Measurements from ENCODE around the gene SETD7. TPM values are rescaled to one million over a fixed set of nuclear protein-coding genes. Genes with fewer than 3 reads are reported as not detected.
A peak's percentile ranks its signal among the peaks of the same experiment; 100 is the strongest.

The SETD7 gene
- total RNA-seq, 1 donor, result 99.5 TPM

GRCh38 chr4:139501927-139502899 is 53.8 kb downstream of the SETD7 start:
- peaks cover 15% of the 10 kb centered on the region for H3K4me1 ChIP-seq (ENCODE audit: insufficient read depth, low read length)
- H3K4me2 ChIP-seq (ENCODE audit: insufficient read depth, low read length), result peak overlapping the region; percentile 48
- TF ChIP-seq CTCF (IDR thresholded peaks at IDR 0.05; ENCODE audit: extremely low read depth, low read depth, low read length), result no peak
- no peaks in the 10 kb centered on the region for H3K79me2 ChIP-seq (ENCODE audit: insufficient read depth, low read length)
- no peaks in the 10 kb centered on the region for H4K20me1 ChIP-seq (ENCODE audit: insufficient read depth, low read length)
- H3K27me3 ChIP-seq (ENCODE audit: insufficient read depth, low read length), result no peaks in the 10 kb centered on the region
- no peak overlapping the region for H3K4me3 ChIP-seq (ENCODE audit: insufficient read depth, low read length)
- no peak for DNase-seq (ENCODE audit: insufficient read length, low spot score, missing footprints)
- H3K36me3 ChIP-seq (ENCODE audit: insufficient read depth, low read length), result peaks cover 15% of the 10 kb centered on the region
- H2AFZ ChIP-seq (ENCODE audit: low read length), result no peak overlapping the region
- no peak overlapping the region for H3K27ac ChIP-seq (ENCODE audit: low read depth, low read length)
- H3K9me3 ChIP-seq (ENCODE audit: low read depth, low read length), result no peaks in the 10 kb centered on the region

- no peak for DNase-seq (ENCODE audit: insufficient read length, low spot score, missing footprints)
- H3K79me2 ChIP-seq (ENCODE audit: insufficient read depth, low read length), result no peaks in the 10 kb centered on the region
- TF ChIP-seq CTCF (IDR thresholded peaks at IDR 0.05; ENCODE audit: extremely low read depth, low read depth, low read length), result no peak
- no peak overlapping the region for H2AFZ ChIP-seq (ENCODE audit: low read length)
- H3K4me3 ChIP-seq (ENCODE audit: insufficient read depth, low read length), result no peak overlapping the region
- H3K36me3 ChIP-seq (ENCODE audit: insufficient read depth, low read length), result peaks cover 8% of the 10 kb centered on the region
- no peak overlapping the region for H3K4me2 ChIP-seq (ENCODE audit: insufficient read depth, low read length)
- no peaks in the 10 kb centered on the region for H4K20me1 ChIP-seq (ENCODE audit: insufficient read depth, low read length)
- H3K4me1 ChIP-seq (ENCODE audit: insufficient read depth, low read length), result peaks cover 15% of the 10 kb centered on the region
- H3K9me3 ChIP-seq (ENCODE audit: low read depth, low read length), result no peaks in the 10 kb centered on the region
- H3K27ac ChIP-seq (ENCODE audit: low read depth, low read length), result no peak overlapping the region
- H3K27me3 ChIP-seq (ENCODE audit: insufficient read depth, low read length), result no peaks in the 10 kb centered on the region
Observed at GRCh38 chr4:139501527-139501926, 54.5 kb downstream of the SETD7 start.

- H3K79me2 ChIP-seq (ENCODE audit: insufficient read depth, low read length), result no peaks in the 10 kb centered on the region
- H4K20me1 ChIP-seq (ENCODE audit: insufficient read depth, low read length), result no peaks in the 10 kb centered on the region
- no peak overlapping the region for H3K27ac ChIP-seq (ENCODE audit: low read depth, low read length)
- peaks cover 15% of the 10 kb centered on the region for H3K4me1 ChIP-seq (ENCODE audit: insufficient read depth, low read length)
- peaks cover 5% of the 10 kb centered on the region for H3K36me3 ChIP-seq (ENCODE audit: insufficient read depth, low read length)
- no peak overlapping the region for H3K4me2 ChIP-seq (ENCODE audit: insufficient read depth, low read length)
- H2AFZ ChIP-seq (ENCODE audit: low read length), result no peak overlapping the region
- DNase-seq (ENCODE audit: insufficient read length, low spot score, missing footprints), result no peak
- H3K9me3 ChIP-seq (ENCODE audit: low read depth, low read length), result no peaks in the 10 kb centered on the region
- H3K27me3 ChIP-seq (ENCODE audit: insufficient read depth, low read length), result no peaks in the 10 kb centered on the region
- no peak for TF ChIP-seq CTCF (IDR thresholded peaks at IDR 0.05; ENCODE audit: extremely low read depth, low read depth, low read length)
- no peak overlapping the region for H3K4me3 ChIP-seq (ENCODE audit: insufficient read depth, low read length)
Observed at GRCh38 chr4:139501117-139501516, 54.9 kb downstream of the SETD7 start.

GRCh38 chr4:139499186-139499585 is 56.8 kb downstream of the SETD7 start:
- no peak for TF ChIP-seq CTCF (IDR thresholded peaks at IDR 0.05; ENCODE audit: extremely low read depth, low read depth, low read length)

More at GRCh38 chr4:139499186-139499585, 56.8 kb downstream of the SETD7 start:
- Histone ChIP-seq H3K79me2 (ENCODE audit: insufficient read depth, low read length) (no peaks in the 10 kb centered on the region), H3K4me2 (ENCODE audit: insufficient read depth, low read length) (no peak overlapping the region), H4K20me1 (ENCODE audit: insufficient read depth, low read length) (no peaks in the 10 kb centered on the region), H3K27me3 (ENCODE audit: insufficient read depth, low read length) (no peaks in the 10 kb centered on the region), H3K4me3 (ENCODE audit: insufficient read depth, low read length) (no peak overlapping the region), H3K36me3 (ENCODE audit: insufficient read depth, low read length) (no peaks in the 10 kb centered on the region), H3K4me1 (ENCODE audit: insufficient read depth, low read length) (peaks cover 15% of the 10 kb centered on the region), H3K9me3 (ENCODE audit: low read depth, low read length) (no peaks in the 10 kb centered on the region), H3K27ac (ENCODE audit: low read depth, low read length) (no peak overlapping the region), H2AFZ (ENCODE audit: low read length) (no peak overlapping the region)
- DNase-seq (ENCODE audit: insufficient read length, low spot score, missing footprints), result no peak

Data from osteoblast (primary cell).